Endothelial cell (in vitro differentiated cells): Measurements from ENCODE around the gene MGST3. TPM values are rescaled to one million over a fixed set of nuclear protein-coding genes. Genes with fewer than 3 reads are reported as not detected.
A peak's percentile ranks its signal among the peaks of the same experiment; 100 is the strongest.

Experiments used
- DNase-seq: peaks from one replicate; pipeline ENCODE4 v3.0.0; 2021; ENCODE audit warnings: low spot score
- H3K27ac Mint-ChIP-seq: one replicate; pipeline ENCODE4 v1.8.0; 2021; ENCODE audit warnings: mixed read lengths, inconsistent platforms; ENCODE audit not compliant: unreplicated experiment
- H3K27me3 Mint-ChIP-seq: one replicate; pipeline ENCODE4 v1.8.0; 2021; ENCODE audit warnings: mild to moderate bottlenecking, moderate library complexity, mixed read lengths, inconsistent platforms; ENCODE audit not compliant: unreplicated experiment
- H3K36me3 Mint-ChIP-seq: one replicate; pipeline ENCODE4 v1.8.0; 2021; ENCODE audit warnings: mild to moderate bottlenecking, low read depth, mixed read lengths, inconsistent platforms; ENCODE audit not compliant: unreplicated experiment
- H3K4me1 Mint-ChIP-seq: one replicate; pipeline ENCODE4 v1.8.0; 2021; ENCODE audit warnings: mild to moderate bottlenecking, mixed read lengths, inconsistent platforms; ENCODE audit not compliant: unreplicated experiment
- H3K4me3 Mint-ChIP-seq: one replicate; pipeline ENCODE4 v1.8.0; 2021; ENCODE audit warnings: mild to moderate bottlenecking, mixed read lengths, inconsistent platforms; ENCODE audit not compliant: unreplicated experiment
- H3K9me3 Mint-ChIP-seq: one replicate; pipeline ENCODE4 v1.8.0; 2021; ENCODE audit warnings: mixed read lengths, inconsistent platforms; ENCODE audit not compliant: unreplicated experiment
- total RNA-seq: library from RNA; stranded (reverse); fragmentation: NEBNext Ultra II Directional; extraction: Animal tissue kit (Norgen Biotek cat#: 25700); gene quantifications from one replicate; pipeline ENCODE4 v1.2.1, GENCODE V29; 2021; ENCODE audit not compliant: unreplicated experiment
- TF ChIP-seq, protein P1 (sequence below): fragments of 200-600 bp; sonication (generic); IDR thresholded peaks from one replicate; pipeline ENCODE4 v1.5.0; 2021; ENCODE audit warnings: antibody characterized with exemption; ENCODE audit not compliant: unreplicated experiment

The MGST3 gene
- total RNA-seq, 1 donor from 2014 or later = 156 TPM

DNA sequence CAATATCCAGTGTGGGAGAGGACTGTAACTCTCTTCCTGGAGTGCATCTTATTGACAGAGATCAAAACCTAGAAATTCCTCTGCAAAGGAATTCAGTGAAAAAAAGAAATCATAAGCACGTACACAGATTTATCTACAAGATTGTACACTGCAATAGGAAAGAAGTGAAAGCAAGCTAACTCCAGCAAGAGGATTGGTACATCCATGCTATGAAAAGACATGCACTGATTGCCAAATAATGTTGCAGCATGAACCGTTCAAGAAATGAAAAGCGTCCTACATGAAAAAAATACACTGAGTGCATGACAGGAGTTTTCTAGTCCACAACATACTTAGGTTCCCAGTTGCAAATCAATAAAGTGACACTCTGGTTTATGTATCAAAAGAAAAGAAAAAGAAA lies 1.9 kb upstream of the MGST3 start:
- Mint-ChIP-seq H3K4me3 (no peak overlapping the region), H3K27me3 (peaks cover under 1% of the 10 kb centered on the region), H3K9me3 (no peaks in the 10 kb centered on the region), H3K4me1 (peaks cover 6% of the 10 kb centered on the region), H3K36me3 (no peaks in the 10 kb centered on the region), H3K27ac (no peak overlapping the region)
- TF ChIP-seq, protein P1, sequence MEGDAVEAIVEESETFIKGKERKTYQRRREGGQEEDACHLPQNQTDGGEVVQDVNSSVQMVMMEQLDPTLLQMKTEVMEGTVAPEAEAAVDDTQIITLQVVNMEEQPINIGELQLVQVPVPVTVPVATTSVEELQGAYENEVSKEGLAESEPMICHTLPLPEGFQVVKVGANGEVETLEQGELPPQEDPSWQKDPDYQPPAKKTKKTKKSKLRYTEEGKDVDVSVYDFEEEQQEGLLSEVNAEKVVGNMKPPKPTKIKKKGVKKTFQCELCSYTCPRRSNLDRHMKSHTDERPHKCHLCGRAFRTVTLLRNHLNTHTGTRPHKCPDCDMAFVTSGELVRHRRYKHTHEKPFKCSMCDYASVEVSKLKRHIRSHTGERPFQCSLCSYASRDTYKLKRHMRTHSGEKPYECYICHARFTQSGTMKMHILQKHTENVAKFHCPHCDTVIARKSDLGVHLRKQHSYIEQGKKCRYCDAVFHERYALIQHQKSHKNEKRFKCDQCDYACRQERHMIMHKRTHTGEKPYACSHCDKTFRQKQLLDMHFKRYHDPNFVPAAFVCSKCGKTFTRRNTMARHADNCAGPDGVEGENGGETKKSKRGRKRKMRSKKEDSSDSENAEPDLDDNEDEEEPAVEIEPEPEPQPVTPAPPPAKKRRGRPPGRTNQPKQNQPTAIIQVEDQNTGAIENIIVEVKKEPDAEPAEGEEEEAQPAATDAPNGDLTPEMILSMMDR = no peak
- DNase-seq = no peak

DNA sequence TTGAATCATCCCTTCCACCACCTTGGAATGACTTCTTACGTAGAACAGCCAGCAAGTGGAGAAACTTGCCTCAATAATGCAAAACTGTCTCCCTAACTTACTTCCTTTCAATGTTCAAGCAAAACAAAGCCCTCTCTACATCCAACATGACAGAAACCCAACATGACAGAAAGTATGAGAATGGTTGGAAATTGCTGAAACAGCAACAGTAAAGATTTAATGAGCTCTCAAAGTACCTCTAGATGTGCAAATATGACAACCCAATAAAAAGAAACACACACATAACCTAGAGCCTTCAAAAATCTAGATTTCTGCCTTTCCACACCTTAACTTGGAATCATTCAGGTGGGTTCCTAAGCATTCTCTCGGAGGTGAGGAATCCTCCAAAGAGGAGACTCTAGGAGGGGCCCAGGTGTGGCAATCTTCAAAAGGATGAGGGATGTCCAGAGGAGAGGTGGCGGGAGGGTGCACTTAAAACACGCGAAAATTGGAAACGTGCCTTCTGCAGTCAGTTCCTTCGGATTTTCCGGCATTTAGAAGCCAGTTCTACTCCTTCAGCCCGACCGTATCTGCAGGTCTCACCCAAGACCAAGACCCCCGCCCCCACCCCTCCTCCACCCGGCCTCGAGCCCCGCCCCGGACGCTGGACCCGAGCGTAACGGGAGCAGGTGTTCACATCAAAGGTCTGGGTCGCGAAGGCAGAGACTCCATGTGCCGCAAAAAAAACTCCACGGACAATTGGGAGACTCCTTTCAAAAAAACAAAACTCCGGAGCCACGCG lies 996 bp upstream of the MGST3 start:
- H3K27me3 Mint-ChIP-seq = peaks cover 1% of the 10 kb centered on the region
- no peaks in the 10 kb centered on the region for H3K36me3 Mint-ChIP-seq
- peaks cover 9% of the 10 kb centered on the region for H3K4me1 Mint-ChIP-seq
- TF ChIP-seq, protein P1 = no peak
- no peak overlapping the region for H3K4me3 Mint-ChIP-seq
- no peaks in the 10 kb centered on the region for H3K9me3 Mint-ChIP-seq
- H3K27ac Mint-ChIP-seq = no peak overlapping the region
- no peak for DNase-seq

DNA sequence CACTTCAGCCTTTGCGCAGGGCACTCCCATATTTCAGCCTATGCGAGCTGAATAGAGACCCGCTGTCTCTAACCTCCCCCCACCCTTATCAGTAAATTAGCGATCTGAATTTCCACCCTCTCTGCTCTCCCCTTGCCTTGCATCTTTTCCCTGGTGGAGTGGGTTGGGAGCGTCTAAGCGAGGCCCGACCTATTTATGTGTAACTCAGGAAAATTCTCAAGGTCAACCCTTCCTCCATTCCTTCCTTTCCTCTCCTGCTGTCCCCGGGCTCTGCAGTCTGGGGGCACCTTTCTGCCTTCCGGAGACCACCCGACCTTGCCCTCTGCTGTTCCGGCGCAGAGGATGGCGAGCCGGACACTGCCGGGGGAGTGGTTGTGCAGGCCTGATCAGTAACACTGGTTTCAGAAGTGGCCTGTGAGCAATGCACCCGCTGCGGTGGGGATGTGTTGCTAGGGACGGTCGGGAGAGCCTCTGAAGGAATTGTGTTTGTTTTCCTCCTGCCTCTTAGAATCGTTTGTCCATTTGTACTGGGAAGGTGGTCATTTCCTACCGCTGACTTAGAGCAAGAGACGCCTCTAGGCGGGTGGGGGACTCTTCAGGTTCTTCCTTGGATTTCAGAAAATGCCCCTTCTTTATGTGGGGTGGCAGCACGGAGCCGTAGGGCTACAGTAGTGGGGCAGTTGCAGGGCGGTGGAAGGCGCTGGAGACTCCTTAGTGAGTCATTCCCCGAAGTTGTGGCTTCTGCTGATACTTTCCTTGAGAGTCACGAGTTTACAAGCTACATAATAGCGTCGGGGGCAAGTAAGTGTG lies 513 bp downstream of the MGST3 start:
- H3K4me1 Mint-ChIP-seq = peaks cover 12% of the 10 kb centered on the region
- no peaks in the 10 kb centered on the region for H3K9me3 Mint-ChIP-seq
- H3K27me3 Mint-ChIP-seq = peaks cover 1% of the 10 kb centered on the region
- no peak overlapping the region for H3K4me3 Mint-ChIP-seq
- H3K27ac Mint-ChIP-seq = no peak overlapping the region
- H3K36me3 Mint-ChIP-seq = no peaks in the 10 kb centered on the region
- peak; percentile 40 for DNase-seq
- TF ChIP-seq, protein P1 = no peak

DNA sequence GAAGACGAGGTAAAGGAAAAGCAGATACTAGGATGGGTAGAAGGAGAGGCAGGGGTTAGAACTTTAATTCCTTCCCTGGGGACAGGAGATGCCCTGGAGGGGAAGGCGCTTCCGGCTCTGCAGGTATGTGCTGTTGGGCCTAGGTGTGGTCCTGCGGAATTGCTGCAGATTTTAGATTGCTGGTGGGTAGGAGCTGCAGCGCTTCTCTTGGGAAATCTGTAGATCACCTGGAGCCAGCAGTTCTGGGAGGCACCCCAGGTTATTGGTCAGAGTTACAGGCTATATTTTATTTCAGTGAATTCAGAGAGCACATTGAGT lies 1.1 kb downstream of the MGST3 start:
- H3K27me3 Mint-ChIP-seq = peaks cover 1% of the 10 kb centered on the region
- H3K4me3 Mint-ChIP-seq = no peak overlapping the region
- DNase-seq = no peak
- no peaks in the 10 kb centered on the region for H3K9me3 Mint-ChIP-seq
- TF ChIP-seq, protein P1 = no peak
- peaks cover 12% of the 10 kb centered on the region for H3K4me1 Mint-ChIP-seq
- H3K27ac Mint-ChIP-seq = no peak overlapping the region
- no peaks in the 10 kb centered on the region for H3K36me3 Mint-ChIP-seq

DNA sequence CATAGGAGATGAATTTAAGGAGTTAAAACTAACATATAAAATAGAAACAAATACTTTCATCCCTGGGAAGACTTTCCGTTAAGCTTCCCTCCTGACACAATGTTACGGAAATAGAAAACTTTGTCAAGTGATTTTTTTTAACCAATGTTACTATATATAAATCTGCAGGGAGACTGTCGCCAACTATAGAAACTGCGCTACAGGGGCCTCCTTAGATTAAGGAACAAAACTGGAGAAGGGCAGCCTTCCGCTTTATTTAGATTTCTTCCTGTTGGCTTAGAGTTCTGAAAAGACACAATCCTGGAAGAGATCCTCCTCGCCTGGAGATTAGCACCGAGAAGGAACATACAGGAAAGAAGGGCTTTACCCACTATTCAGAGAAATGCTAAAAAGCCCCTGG lies 1.5 kb downstream of the MGST3 start:
- H3K27ac Mint-ChIP-seq = peak overlapping the region; percentile 70
- peaks cover 1% of the 10 kb centered on the region for H3K27me3 Mint-ChIP-seq
- no peaks in the 10 kb centered on the region for H3K36me3 Mint-ChIP-seq
- no peak overlapping the region for H3K4me3 Mint-ChIP-seq
- DNase-seq = no peak
- TF ChIP-seq, protein P1 = no peak
- H3K9me3 Mint-ChIP-seq = no peaks in the 10 kb centered on the region
- H3K4me1 Mint-ChIP-seq = peaks cover 15% of the 10 kb centered on the region
